OCI-LY1 (cell line): ENCODE results near the gene MAPK8IP3.

Source experiments
- EZH2 ChIP-seq: fragments of 200-600 bp; sonication (generic), shearing (Covaris generic); IDR thresholded peaks from 2 replicates; pipeline ENCODE4 v1.8.0; 2017; ENCODE audit warnings: borderline replicate concordance, mixed run types, mild to moderate bottlenecking, antibody characterized with exemption, low read length, moderate library complexity, mixed read lengths
- TF ChIP-seq, protein P1 (sequence below): fragments of 200-600 bp; sonication (generic), shearing (Covaris generic); IDR thresholded peaks from 2 replicates; pipeline ENCODE4 v1.5.1; 2017; ENCODE audit warnings: mild to moderate bottlenecking, antibody characterized with exemption, low read length, moderate library complexity, mixed read lengths

DNA sequence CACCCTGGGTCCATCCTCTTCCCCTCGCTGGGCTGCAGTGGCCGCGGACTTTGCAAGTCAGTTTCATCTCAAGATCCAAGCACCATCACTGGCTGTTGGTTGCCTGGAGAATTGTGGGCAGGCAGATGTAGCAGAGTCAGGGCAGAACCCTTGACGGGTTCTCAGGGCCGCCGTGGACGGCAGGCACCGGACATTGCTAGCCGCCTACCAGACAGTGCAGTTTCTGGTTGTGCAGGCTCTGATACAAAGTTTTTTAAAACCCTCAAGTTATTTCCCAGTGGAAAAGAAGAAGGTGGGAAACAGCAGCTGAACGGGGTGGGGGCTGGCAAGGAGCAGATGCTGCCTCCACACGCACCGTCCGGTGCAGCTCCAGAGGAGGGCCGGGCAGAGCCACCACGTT, 3.4 kb downstream of the MAPK8IP3 start:
- TF ChIP-seq, protein P1, sequence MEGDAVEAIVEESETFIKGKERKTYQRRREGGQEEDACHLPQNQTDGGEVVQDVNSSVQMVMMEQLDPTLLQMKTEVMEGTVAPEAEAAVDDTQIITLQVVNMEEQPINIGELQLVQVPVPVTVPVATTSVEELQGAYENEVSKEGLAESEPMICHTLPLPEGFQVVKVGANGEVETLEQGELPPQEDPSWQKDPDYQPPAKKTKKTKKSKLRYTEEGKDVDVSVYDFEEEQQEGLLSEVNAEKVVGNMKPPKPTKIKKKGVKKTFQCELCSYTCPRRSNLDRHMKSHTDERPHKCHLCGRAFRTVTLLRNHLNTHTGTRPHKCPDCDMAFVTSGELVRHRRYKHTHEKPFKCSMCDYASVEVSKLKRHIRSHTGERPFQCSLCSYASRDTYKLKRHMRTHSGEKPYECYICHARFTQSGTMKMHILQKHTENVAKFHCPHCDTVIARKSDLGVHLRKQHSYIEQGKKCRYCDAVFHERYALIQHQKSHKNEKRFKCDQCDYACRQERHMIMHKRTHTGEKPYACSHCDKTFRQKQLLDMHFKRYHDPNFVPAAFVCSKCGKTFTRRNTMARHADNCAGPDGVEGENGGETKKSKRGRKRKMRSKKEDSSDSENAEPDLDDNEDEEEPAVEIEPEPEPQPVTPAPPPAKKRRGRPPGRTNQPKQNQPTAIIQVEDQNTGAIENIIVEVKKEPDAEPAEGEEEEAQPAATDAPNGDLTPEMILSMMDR = no peak
- no peak for TF ChIP-seq EZH2
